ENCODE measurements around the gene BAG1.
A peak's percentile ranks its signal among the peaks of the same experiment; 100 is the strongest.

DNA sequence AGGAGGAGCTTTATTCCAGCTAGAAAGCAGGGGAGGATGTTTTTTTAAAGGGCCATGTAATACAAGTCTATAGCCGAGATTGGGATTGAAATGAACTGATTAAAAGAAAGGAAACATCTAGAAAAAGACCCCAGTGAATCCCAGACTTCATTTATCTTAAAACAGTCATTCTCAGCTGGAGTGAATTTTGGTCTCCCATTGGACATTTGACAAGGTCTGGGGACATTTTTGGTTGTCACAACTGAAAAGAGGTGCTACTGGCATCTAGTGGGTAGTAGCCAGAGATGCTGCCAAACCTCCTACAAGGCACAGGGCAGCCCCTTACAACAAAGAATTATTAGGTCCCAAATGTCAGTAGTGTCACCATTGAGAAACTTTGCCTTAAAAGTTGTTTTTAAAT lies 40.8 kb downstream of the BAG1 start:
- TF ChIP-seq EZH2 (IDR thresholded peaks at IDR 0.05; ENCODE audit: borderline replicate concordance, low read depth, low read length, poor library complexity, severe bottlenecking): no peak
- TF ChIP-seq, protein P1, sequence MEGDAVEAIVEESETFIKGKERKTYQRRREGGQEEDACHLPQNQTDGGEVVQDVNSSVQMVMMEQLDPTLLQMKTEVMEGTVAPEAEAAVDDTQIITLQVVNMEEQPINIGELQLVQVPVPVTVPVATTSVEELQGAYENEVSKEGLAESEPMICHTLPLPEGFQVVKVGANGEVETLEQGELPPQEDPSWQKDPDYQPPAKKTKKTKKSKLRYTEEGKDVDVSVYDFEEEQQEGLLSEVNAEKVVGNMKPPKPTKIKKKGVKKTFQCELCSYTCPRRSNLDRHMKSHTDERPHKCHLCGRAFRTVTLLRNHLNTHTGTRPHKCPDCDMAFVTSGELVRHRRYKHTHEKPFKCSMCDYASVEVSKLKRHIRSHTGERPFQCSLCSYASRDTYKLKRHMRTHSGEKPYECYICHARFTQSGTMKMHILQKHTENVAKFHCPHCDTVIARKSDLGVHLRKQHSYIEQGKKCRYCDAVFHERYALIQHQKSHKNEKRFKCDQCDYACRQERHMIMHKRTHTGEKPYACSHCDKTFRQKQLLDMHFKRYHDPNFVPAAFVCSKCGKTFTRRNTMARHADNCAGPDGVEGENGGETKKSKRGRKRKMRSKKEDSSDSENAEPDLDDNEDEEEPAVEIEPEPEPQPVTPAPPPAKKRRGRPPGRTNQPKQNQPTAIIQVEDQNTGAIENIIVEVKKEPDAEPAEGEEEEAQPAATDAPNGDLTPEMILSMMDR (conservative IDR thresholded peaks at IDR 0.05; ENCODE audit: low read depth, low read length): peak; percentile 40
